ENCODE results near the gene SGIP1. TPM values are rescaled to one million over a fixed set of nuclear protein-coding genes. Genes with fewer than 3 reads are reported as not detected.

Gene SGIP1
- total and polyA plus RNA-seq, 2 donors (not counting 3 experiments of a cell fraction or from before 2014, with no cell fraction given), result 30.9 to 68.9 TPM

DNA sequence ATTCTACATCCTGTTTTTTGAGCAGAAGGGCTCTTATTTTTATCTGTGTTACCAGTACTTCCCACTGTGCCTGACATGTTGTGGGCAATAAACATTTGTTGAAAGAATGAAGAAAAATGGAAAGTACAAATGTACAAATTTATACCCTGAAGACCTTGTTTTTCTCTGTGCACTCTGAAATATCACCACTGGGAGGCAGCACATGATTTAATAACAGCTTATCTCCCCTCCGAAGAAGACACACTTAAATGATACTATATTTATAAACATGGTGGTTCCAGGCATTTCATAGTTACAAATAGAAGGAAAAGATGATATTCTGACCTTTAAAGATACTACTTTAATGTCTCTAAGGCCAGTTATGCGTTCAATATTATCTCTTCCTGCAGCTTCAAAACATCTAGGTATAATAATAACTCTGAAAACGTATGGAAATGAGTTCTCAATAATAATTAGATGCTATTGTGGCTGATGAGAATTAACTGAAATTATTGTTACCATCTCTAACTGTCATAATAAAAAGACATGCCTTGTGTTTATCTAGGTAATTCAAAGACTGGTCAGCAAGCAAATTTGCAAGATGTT is 231.1 kb downstream of the SGIP1 start:
- Histone ChIP-seq H3K4me2 (ENCODE audit: insufficient read depth, low read length) (no peak overlapping the region), H3K4me3 (replicated peaks in 1 of 3; ENCODE audit: insufficient read depth in 1 of 3, low read depth in 1 of 3, low read length in 3 of 3) (no peak overlapping the region), H2AFZ (ENCODE audit: low read depth, low read length) (no peak overlapping the region), H3K9me3 (replicated peaks; ENCODE audit: control insufficient read depth, insufficient read depth, low read length) (no peaks in the 10 kb centered on the region), H3K9me1 (replicated peaks; ENCODE audit: control insufficient read depth, extremely low read depth, insufficient read depth, low read length) (no peaks in the 10 kb centered on the region), H4K20me1 (replicated peaks; ENCODE audit: control insufficient read depth, extremely low read depth, insufficient read depth, low read length) (no peaks in the 10 kb centered on the region), H3K9ac (replicated peaks; ENCODE audit: extremely low read depth, insufficient read depth, low read length) (no peak overlapping the region), H3K79me2 (ENCODE audit: control insufficient read depth, insufficient read depth, low read length) (no peaks in the 10 kb centered on the region), H3K36me3 (ENCODE audit: control insufficient read depth in 2 of 2, extremely low read depth in 1 of 2, insufficient read depth in 2 of 2, low read length in 2 of 2) (no peaks in the 10 kb centered on the region), H3K4me1 (ENCODE audit: control insufficient read depth, extremely low read depth, insufficient read depth, low read length) (no peaks in the 10 kb centered on the region), H3K27me3 (ENCODE audit: control insufficient read depth in 2 of 2, insufficient read depth in 2 of 2, low read length in 2 of 2) (no peaks in the 10 kb centered on the region), H3K27ac (ENCODE audit: insufficient read depth, low read depth, low read length) (no peak overlapping the region)
- dilution Hi-C loops (cut with MboI; ENCODE audit: extremely low pct_ligation_motif_present, low sequenced_read_pairs), result no loop called here
- TF ChIP-seq, protein P1, sequence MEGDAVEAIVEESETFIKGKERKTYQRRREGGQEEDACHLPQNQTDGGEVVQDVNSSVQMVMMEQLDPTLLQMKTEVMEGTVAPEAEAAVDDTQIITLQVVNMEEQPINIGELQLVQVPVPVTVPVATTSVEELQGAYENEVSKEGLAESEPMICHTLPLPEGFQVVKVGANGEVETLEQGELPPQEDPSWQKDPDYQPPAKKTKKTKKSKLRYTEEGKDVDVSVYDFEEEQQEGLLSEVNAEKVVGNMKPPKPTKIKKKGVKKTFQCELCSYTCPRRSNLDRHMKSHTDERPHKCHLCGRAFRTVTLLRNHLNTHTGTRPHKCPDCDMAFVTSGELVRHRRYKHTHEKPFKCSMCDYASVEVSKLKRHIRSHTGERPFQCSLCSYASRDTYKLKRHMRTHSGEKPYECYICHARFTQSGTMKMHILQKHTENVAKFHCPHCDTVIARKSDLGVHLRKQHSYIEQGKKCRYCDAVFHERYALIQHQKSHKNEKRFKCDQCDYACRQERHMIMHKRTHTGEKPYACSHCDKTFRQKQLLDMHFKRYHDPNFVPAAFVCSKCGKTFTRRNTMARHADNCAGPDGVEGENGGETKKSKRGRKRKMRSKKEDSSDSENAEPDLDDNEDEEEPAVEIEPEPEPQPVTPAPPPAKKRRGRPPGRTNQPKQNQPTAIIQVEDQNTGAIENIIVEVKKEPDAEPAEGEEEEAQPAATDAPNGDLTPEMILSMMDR (IDR thresholded peaks at IDR 0.05; ENCODE audit: extremely low read depth in 1 of 2, insufficient read depth in 1 of 2, low read depth in 1 of 2, low read length in 2 of 2), result peak; percentile 48 to 54
- TF ChIP-seq POLR2AphosphoS5 (IDR thresholded peaks at IDR 0.05; ENCODE audit: insufficient read depth, low read depth, low read length), result no peak
- POLR2A ChIA-PET, result no interaction called here
- peak; percentile 79 for DNase-seq (ENCODE audit: low read depth, low spot score)
- no TSS peak for BruUV-seq (replicated peaks)
- FAIRE-seq, result peak; percentile 89
- intact Hi-C loops (cut with micrococcal nuclease), result loop anchor here (1.0 to 10.0 kb wide), 6 partner anchors 166 to 740 kb away; no protein-coding TSS in a partner anchor
- CTCF ChIA-PET, result interaction anchor here (0.7 to 7.9 kb wide), 39 partner anchors 9 to 735 kb away, joined by 3 to 157 read pairs (median 4); partner anchors contain the start of genes DNAI4 and MIER1

DNA sequence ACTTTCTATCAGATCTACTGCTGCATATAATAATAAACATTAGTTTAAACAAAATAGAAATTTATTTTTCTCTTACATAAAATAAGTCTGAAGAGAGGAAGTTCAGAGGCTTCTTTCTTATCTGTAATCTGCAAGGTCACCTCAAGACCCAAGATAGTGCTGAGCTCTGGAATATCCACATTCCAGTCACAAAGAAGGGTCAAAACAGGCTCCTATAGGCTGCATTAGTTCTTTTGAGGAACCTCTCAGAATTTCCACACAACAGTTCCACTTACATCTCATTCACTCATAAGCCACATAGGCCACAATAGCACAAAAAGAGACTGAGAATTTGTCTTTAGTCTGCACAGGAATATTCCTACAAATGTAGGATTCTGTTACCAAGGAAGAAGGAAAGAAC is 233.7 kb downstream of the SGIP1 start:
- POLR2A ChIA-PET, result interaction anchor here (0.7 kb wide), 1 partner anchor 28 kb away, joined by 3 read pairs; no protein-coding TSS in a partner anchor
- Histone ChIP-seq H3K27me3 (ENCODE audit: control insufficient read depth in 2 of 2, insufficient read depth in 2 of 2, low read length in 2 of 2) (no peaks in the 10 kb centered on the region), H3K4me2 (ENCODE audit: insufficient read depth, low read length) (no peak overlapping the region), H3K36me3 (ENCODE audit: control insufficient read depth in 2 of 2, extremely low read depth in 1 of 2, insufficient read depth in 2 of 2, low read length in 2 of 2) (no peaks in the 10 kb centered on the region), H3K27ac (ENCODE audit: insufficient read depth, low read depth, low read length) (no peak overlapping the region), H3K9ac (replicated peaks; ENCODE audit: extremely low read depth, insufficient read depth, low read length) (no peak overlapping the region), H3K9me1 (replicated peaks; ENCODE audit: control insufficient read depth, extremely low read depth, insufficient read depth, low read length) (no peaks in the 10 kb centered on the region), H4K20me1 (replicated peaks; ENCODE audit: control insufficient read depth, extremely low read depth, insufficient read depth, low read length) (no peaks in the 10 kb centered on the region), H2AFZ (ENCODE audit: low read depth, low read length) (no peak overlapping the region), H3K79me2 (ENCODE audit: control insufficient read depth, insufficient read depth, low read length) (no peaks in the 10 kb centered on the region), H3K4me3 (replicated peaks in 1 of 3; ENCODE audit: insufficient read depth in 1 of 3, low read depth in 1 of 3, low read length in 3 of 3) (no peak overlapping the region), H3K4me1 (ENCODE audit: control insufficient read depth, extremely low read depth, insufficient read depth, low read length) (no peaks in the 10 kb centered on the region), H3K9me3 (replicated peaks; ENCODE audit: control insufficient read depth, insufficient read depth, low read length) (no peaks in the 10 kb centered on the region)
- dilution Hi-C loops (cut with MboI; ENCODE audit: extremely low pct_ligation_motif_present, low sequenced_read_pairs), result no loop called here
- DNase-seq (ENCODE audit: low read depth, low spot score) (no peak), FAIRE-seq (no peak)
- intact Hi-C loops (cut with micrococcal nuclease), result loop anchor here (5.0 to 10.0 kb wide), 2 partner anchors 230 to 737 kb away; no protein-coding TSS in a partner anchor
- TF ChIP-seq, protein P1 (IDR thresholded peaks at IDR 0.05; ENCODE audit: extremely low read depth in 1 of 2, insufficient read depth in 1 of 2, low read depth in 1 of 2, low read length in 2 of 2), result no peak
- TF ChIP-seq MYC (IDR thresholded peaks at IDR 0.05; ENCODE audit: low read depth, low read length) (no peak), POLR2AphosphoS5 (IDR thresholded peaks at IDR 0.05; ENCODE audit: insufficient read depth, low read depth, low read length) (no peak), POLR2A (IDR thresholded peaks at IDR 0.05; ENCODE audit: low read depth, low read length) (no peak), FOS (IDR thresholded peaks at IDR 0.05; ENCODE audit: borderline replicate concordance, insufficient read depth, low read length) (no peak), GATA2 (IDR thresholded peaks at IDR 0.05; ENCODE audit: insufficient read depth, insufficient read length, low read depth, low read length) (no peak), JUN (IDR thresholded peaks at IDR 0.05; ENCODE audit: borderline replicate concordance, insufficient read depth, insufficient read length, low read depth) (no peak), EZH2 (IDR thresholded peaks at IDR 0.05; ENCODE audit: borderline replicate concordance, low read depth, low read length, severe bottlenecking) (no peak)
- TF ChIP-seq, protein P2, sequence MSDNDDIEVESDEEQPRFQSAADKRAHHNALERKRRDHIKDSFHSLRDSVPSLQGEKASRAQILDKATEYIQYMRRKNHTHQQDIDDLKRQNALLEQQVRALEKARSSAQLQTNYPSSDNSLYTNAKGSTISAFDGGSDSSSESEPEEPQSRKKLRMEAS (IDR thresholded peaks at IDR 0.05; ENCODE audit: insufficient read depth, insufficient read length), result no peak
- CTCF ChIA-PET, result interaction anchor here (3.6 to 7.9 kb wide), 2 partner anchors 381 to 444 kb away, joined by 122 to 157 read pairs; no protein-coding TSS in a partner anchor
- no TSS peak for BruUV-seq (replicated peaks)
